Kidney (tissue), 14 donors: ENCODE results near the gene DIPK2A. TPM values are rescaled to one million over a fixed set of nuclear protein-coding genes. Genes with fewer than 3 reads are reported as not detected.

ENCODE experiments used
- DNase-seq, 5 donors: peaks; one replicate each; pipeline ENCODE4 v3.0.0-alpha.2; 2013 to 2020
- FAIRE-seq: peaks from 2 replicates; lab custom pipeline; 2012; peaks lifted over from hg19 to GRCh38; lab: Jason Lieb, UNC
- H3K27ac ChIP-seq, 2 donors: one replicate each; pipeline ENCODE4 v1.7.0; 2013; ENCODE audit warnings: low read depth in 2 of 2, low read length in 2 of 2, inconsistent platforms in 1 of 2
- H3K27me3 ChIP-seq: one replicate; pipeline ENCODE4 v1.7.1; 2013; ENCODE audit warnings: low read length, inconsistent platforms; ENCODE audit not compliant: control insufficient read depth, insufficient read depth
- H3K36me3 ChIP-seq, 3 donors: one replicate each; pipeline versions ENCODE4 v1.7.0 to v1.7.1; 2013; ENCODE audit warnings: low read length in 3 of 3, control low read depth in 1 of 3, inconsistent platforms in 1 of 3; ENCODE audit not compliant: insufficient read depth in 3 of 3, control insufficient read depth in 2 of 3
- H3K4me1 ChIP-seq, 3 donors: one replicate each; pipeline versions ENCODE4 v1.7.0 to v1.7.1; 2013; ENCODE audit warnings: low read length in 3 of 3, inconsistent platforms in 1 of 3, low read depth in 1 of 3; ENCODE audit not compliant: control insufficient read depth in 2 of 3, insufficient read depth in 2 of 3
- H3K4me3 ChIP-seq, 3 donors: one replicate each; pipeline versions ENCODE4 v1.7.0 to v1.8.1; 2013; ENCODE audit warnings: low read length in 3 of 3, control low read depth in 1 of 3, inconsistent platforms in 1 of 3
- H3K9ac ChIP-seq, 3 donors: one replicate each; pipeline versions ENCODE4 v1.7.0 to v1.7.1; 2013; ENCODE audit warnings: low read length in 3 of 3, control low read depth in 1 of 3, inconsistent platforms in 1 of 3
- H3K9me3 ChIP-seq, 3 donors: one replicate each; pipeline versions ENCODE4 v1.7.0 to v1.7.1; 2013; ENCODE audit warnings: low read length in 3 of 3, control low read depth in 1 of 3, inconsistent platforms in 1 of 3; ENCODE audit not compliant: control insufficient read depth in 2 of 3, insufficient read depth in 1 of 3
- intact Hi-C: fragments of 100-400 bp; cut with DNase I; formaldehyde crosslinking; loops from one replicate; pipeline ENCODE4 v1.11.1; 2022
- polyA plus RNA-seq: library from polyadenylated mRNA; stranded (reverse); fragments of 350-450 nt; fragmentation: Illumina TruSeq; extraction: RNeasy Lipid Tissue Mini Kit (QIAGEN cat#74804); gene quantifications from one replicate; pipeline ENCODE4 v1.2.3, GENCODE V29; 2014; ENCODE audit warnings: low read depth, low replicate concordance; ENCODE audit not compliant: insufficient read depth
- total RNA-seq: library from RNA; stranded (reverse); fragmentation: NEBNext Ultra II Directional; extraction: Animal tissue kit (Norgen Biotek cat#: 25700); gene quantifications from one replicate; pipeline ENCODE4 v1.2.1, GENCODE V29; 2021
- TF ChIP-seq, protein P1 (sequence below): IDR thresholded peaks from 3 replicates; pipeline ENCODE4 v1.5.1; 2012; ENCODE audit warnings: mild to moderate bottlenecking, moderate library complexity, borderline replicate concordance; ENCODE audit not compliant: insufficient read depth; ENCODE audit errors: extremely low read depth
- donor health status: control.
- donor health status: control.
- donor health status: control.
- donor health status: control.
- donor health status: control.
- donor health status: DM: yes; HTN: yes; CAD: no.
- donor health status: Normal renal cell carcinoma (clear cell type).

Gene DIPK2A
- total and polyA plus RNA-seq, 2 donors from 2014 or later, result 4.9 to 15.5 TPM

DNA sequence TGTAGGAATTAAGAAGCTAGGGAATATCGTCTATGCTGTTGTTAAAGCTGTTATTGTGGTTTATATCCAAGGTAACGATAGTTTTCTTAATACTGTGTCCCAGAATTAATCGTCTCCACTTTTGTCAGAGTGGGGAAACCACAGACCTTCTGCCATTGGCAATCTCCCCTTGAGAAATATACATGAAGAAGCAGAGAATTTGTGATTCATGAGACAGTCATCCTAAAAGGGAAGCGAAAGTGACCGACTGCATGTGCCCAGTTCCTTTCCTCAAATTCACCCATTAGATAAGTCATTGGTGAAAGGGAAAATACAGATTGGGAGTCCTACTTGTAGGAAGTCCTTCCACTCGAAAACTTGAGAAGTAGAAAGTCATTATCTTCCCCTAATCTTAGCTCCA is 26.6 kb downstream of the DIPK2A start:
- no peak overlapping the region for H3K27ac ChIP-seq

DNA sequence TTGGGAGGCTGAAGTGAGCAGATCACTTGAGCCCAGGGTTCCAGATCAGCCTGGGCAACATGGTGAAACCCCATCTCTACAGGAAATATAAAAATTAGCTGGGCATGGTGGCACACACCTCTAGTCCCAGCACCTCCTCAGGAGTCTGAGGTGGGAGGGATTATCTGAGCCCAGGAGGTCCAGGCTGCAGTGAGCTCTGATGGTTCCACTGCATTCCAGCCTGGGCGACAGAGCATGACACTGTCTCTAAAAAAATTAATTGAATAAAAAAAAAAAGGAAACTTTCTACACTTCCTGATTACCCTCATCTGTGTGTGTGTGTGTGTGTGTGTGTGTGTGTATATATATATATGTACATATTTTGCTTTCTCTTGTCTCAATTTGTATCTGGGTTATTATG is 31.4 kb downstream of the DIPK2A start:
- DNase-seq, result peak in 3 of 5 donors; percentile 17 to 30 (median 22)
- Histone ChIP-seq H3K4me3 (no peak overlapping the region), H3K9me3 (no peaks in the 10 kb centered on the region), H3K36me3 (no peaks in the 10 kb centered on the region), H3K27ac (no peak overlapping the region), H3K27me3 (no peaks in the 10 kb centered on the region), H3K9ac (no peak overlapping the region), H3K4me1 (no peaks in the 10 kb centered on the region)
- intact Hi-C loops, result no loop called here
- no peak for FAIRE-seq
- TF ChIP-seq, protein P1, sequence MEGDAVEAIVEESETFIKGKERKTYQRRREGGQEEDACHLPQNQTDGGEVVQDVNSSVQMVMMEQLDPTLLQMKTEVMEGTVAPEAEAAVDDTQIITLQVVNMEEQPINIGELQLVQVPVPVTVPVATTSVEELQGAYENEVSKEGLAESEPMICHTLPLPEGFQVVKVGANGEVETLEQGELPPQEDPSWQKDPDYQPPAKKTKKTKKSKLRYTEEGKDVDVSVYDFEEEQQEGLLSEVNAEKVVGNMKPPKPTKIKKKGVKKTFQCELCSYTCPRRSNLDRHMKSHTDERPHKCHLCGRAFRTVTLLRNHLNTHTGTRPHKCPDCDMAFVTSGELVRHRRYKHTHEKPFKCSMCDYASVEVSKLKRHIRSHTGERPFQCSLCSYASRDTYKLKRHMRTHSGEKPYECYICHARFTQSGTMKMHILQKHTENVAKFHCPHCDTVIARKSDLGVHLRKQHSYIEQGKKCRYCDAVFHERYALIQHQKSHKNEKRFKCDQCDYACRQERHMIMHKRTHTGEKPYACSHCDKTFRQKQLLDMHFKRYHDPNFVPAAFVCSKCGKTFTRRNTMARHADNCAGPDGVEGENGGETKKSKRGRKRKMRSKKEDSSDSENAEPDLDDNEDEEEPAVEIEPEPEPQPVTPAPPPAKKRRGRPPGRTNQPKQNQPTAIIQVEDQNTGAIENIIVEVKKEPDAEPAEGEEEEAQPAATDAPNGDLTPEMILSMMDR, result no peak

More for the DNA sequence above, 26.6 kb downstream of the DIPK2A start:
- no peaks in the 10 kb centered on the region for H3K9me3 ChIP-seq
- TF ChIP-seq, protein P1, result no peak
- no peak for DNase-seq
- no peaks in the 10 kb centered on the region for H3K27me3 ChIP-seq
- intact Hi-C loops, result no loop called here
- H3K4me1 ChIP-seq, result no peaks in the 10 kb centered on the region
- FAIRE-seq, result no peak
- no peaks in the 10 kb centered on the region for H3K36me3 ChIP-seq
- H3K9ac ChIP-seq, result no peak overlapping the region
- H3K4me3 ChIP-seq, result no peak overlapping the region

DNA sequence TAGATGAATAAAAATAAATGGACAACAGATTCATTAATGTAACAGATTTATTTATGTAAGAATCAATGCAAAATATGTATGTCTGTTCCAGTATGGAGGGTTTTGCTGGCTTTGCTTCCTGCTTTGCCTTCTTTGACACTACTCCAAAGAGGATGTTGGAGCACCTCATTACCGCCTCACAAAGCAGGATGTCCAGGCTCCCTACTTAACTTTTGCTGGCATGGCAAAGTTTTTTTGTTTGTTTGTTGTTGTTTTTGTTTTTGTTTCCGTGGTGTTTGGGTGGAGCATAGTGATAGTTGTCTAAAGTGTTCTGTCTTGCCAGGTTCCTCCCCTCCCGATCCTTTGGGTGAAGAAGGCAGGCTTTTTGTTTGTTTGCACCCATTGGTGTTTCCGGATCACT is 38.7 kb downstream of the DIPK2A start:
- Histone ChIP-seq H3K27ac (no peak overlapping the region), H3K9ac (no peak overlapping the region)
- no peak for FAIRE-seq

More for the DNA sequence above, 38.7 kb downstream of the DIPK2A start:
- TF ChIP-seq, protein P1, result no peak
- no peak overlapping the region for H3K4me3 ChIP-seq
- no peaks in the 10 kb centered on the region for H3K36me3 ChIP-seq
- no peaks in the 10 kb centered on the region for H3K4me1 ChIP-seq
- DNase-seq, result no peak
- H3K27me3 ChIP-seq, result no peaks in the 10 kb centered on the region
- H3K9me3 ChIP-seq, result no peaks in the 10 kb centered on the region
- intact Hi-C loops, result no loop called here
